A549 treated with RU486 at 1 μM for 4 hours (cell line): ENCODE measurements around the gene POT1. TPM values are rescaled to one million over a fixed set of nuclear protein-coding genes. Genes with fewer than 3 reads are reported as not detected.

Experiments
- total RNA-seq: library from RNA; stranded (reverse); fragments of 200-300 nt; extraction: Qiagen RNA extraction; gene quantifications from 5 replicates; pipeline ENCODE4 v1.2.3, GENCODE V29; 2022; ENCODE audit warnings: low read depth

Gene POT1, protein sequence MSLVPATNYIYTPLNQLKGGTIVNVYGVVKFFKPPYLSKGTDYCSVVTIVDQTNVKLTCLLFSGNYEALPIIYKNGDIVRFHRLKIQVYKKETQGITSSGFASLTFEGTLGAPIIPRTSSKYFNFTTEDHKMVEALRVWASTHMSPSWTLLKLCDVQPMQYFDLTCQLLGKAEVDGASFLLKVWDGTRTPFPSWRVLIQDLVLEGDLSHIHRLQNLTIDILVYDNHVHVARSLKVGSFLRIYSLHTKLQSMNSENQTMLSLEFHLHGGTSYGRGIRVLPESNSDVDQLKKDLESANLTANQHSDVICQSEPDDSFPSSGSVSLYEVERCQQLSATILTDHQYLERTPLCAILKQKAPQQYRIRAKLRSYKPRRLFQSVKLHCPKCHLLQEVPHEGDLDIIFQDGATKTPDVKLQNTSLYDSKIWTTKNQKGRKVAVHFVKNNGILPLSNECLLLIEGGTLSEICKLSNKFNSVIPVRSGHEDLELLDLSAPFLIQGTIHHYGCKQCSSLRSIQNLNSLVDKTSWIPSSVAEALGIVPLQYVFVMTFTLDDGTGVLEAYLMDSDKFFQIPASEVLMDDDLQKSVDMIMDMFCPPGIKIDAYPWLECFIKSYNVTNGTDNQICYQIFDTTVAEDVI
- 10.0 to 15.7 TPM (median 13.0 TPM) in 5 replicates for total RNA-seq

DNA sequence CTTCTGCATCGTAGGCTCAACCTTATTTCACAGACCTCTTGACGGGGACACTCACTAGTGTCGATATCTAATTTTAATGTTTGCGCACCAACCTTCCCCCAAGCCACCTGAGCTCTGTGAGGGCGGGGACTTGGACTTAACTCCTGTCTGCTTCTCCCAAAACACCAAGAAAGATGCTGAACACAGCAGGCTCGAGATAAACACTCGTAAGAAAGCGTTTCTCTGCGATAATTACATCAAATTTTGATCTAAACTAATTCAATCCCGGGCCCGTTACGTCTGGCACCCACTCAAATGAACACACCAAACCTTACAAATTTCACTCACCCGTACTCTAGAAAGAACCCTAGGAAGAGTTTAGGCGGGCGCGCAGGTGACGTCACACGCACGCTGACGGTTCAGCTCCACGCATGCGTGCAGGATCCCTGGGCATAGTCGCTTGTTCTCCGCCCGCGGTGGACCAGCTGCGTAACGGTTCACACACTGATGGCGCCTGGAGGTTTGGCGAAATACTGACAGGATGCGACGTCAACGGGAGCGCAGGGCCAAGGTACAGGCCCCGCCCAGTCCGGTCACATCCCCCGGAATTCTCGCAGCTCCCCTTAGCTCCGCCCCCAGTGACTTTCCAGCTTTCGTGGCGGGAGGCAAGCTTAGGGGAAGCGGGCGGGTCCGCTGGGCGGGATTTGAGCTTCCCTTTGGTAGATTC is at the start of gene POT1:
Gene POT1, minus strand, starts transcription at position 359 of the 706 bp plus-strand sequence. CDS start 32,652 bp downstream, outside the sequence.

Other genes starting within 250 kb of the POT1 start
- 0.53 to 0.79 TPM (median 0.72 TPM) in 5 replicates for gene GPR37, start 164.0 kb downstream of the POT1 start, total RNA-seq